Vagina (tissue), 2 donors: ENCODE data around the gene KCNH1. TPM values are rescaled to one million over a fixed set of nuclear protein-coding genes. Genes with fewer than 3 reads are reported as not detected.

Experiments
- DNase-seq, 2 donors: peaks; one replicate each; pipeline ENCODE4 v3.0.0-alpha.2; 2017; ENCODE audit errors: extremely low spot score in 2 of 2
- H3K27ac ChIP-seq: fragments of 200-600 bp; sonication (generic); one replicate; pipeline ENCODE4 v1.5.1; 2019
- H3K27me3 ChIP-seq: fragments of 200-600 bp; sonication (generic); one replicate; pipeline ENCODE4 v1.5.1; 2019
- H3K36me3 ChIP-seq, 2 donors: fragments of 200-600 bp; sonication (generic); one replicate each; pipeline ENCODE4 v1.5.1; 2017 to 2019
- H3K4me1 ChIP-seq: fragments of 200-600 bp; sonication (generic); one replicate; pipeline ENCODE4 v1.5.1; 2019
- H3K4me3 ChIP-seq, 2 donors: fragments of 200-600 bp; sonication (generic); 1 replicate in 1 of 2; 2 replicates in 1 of 2; pipeline ENCODE4 v1.5.1; 2016 to 2019
- H3K9me3 ChIP-seq: fragments of 200-600 bp; sonication (generic); one replicate; pipeline ENCODE4 v1.5.1; 2019
- CTCF ChIP-seq, 3 experiments: fragments of 450-650 bp in 2 of 3; fragments of 200-600 bp in 1 of 3; sonication (generic) in 1 of 3; IDR thresholded peaks; one replicate each; pipeline ENCODE4 v1.5.1; 2017 to 2019; ENCODE audit warnings: antibody characterized with exemption in 3 of 3, mild to moderate bottlenecking in 2 of 3, moderate library complexity in 2 of 3
- POLR2A ChIP-seq, 2 donors: fragments of 450-650 bp; IDR thresholded peaks; one replicate each; pipeline ENCODE4 v1.6.1; 2017; ENCODE audit warnings: antibody characterized with exemption in 2 of 2, mild to moderate bottlenecking in 2 of 2, moderate library complexity in 2 of 2
- POLR2AphosphoS5 ChIP-seq, 2 donors: sonication (generic); formaldehyde crosslinking; IDR thresholded peaks; one replicate each; pipeline ENCODE4 v1.9.0; 2017; ENCODE audit warnings: antibody characterized with exemption in 2 of 2, mild to moderate bottlenecking in 2 of 2, low read depth in 1 of 2; ENCODE audit not compliant: insufficient read depth in 1 of 2
- intact Hi-C: fragments of 100-400 bp; cut with DNase I; formaldehyde crosslinking; loops from one replicate; pipeline ENCODE4 v1.15.1; 2023
- total RNA-seq: library from RNA; depleted of rRNA; stranded (reverse); fragments of >200 nt; gene quantifications from one replicate; pipeline ENCODE4 v1.2.3, GENCODE V29; 2016

The KCNH1 gene
- total RNA-seq, 1 donor from 2014 or later: 3.9 TPM

GRCh38 chr1:211033921-211034525, 99.9 kb downstream of the KCNH1 start:
- TF ChIP-seq POLR2A (IDR thresholded peaks at IDR 0.05): no peak
- TF ChIP-seq POLR2AphosphoS5 (IDR thresholded peaks at IDR 0.05; ENCODE audit: insufficient read depth in 1 of 2, low read depth in 1 of 2): no peak
- no peak for TF ChIP-seq CTCF (IDR thresholded peaks at IDR 0.05)
- Histone ChIP-seq H3K9me3 (no peaks in the 10 kb centered on the region), H3K36me3 (no peaks in the 10 kb centered on the region), H3K4me3 (no peak overlapping the region), H3K27me3 (no peaks in the 10 kb centered on the region), H3K27ac (no peak overlapping the region), H3K4me1 (no peaks in the 10 kb centered on the region)
- no peak for DNase-seq
- intact Hi-C loops: no loop called here

DNA sequence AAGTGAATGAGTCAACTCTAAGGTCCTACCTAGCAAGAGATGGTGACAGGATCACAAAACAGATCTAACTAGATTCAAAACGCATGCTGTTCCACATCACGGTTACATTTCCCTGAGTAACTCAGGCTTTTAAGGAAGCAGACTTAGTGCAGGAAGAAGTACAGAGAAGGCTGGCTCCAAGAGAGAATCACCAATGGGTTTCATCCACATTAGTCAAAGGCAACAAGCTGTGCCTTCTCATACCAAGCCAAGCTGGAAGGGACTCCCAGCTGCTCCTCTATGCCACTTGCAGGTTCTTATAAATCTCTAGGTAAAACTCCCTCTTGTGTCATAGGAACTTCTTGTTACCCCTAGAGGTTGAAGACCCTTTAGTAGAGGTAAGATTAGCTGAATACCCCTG, 109.0 kb downstream of the KCNH1 start:
- H3K27me3 ChIP-seq: no peaks in the 10 kb centered on the region
- no peak for DNase-seq
- no peak overlapping the region for H3K27ac ChIP-seq
- H3K4me1 ChIP-seq: no peaks in the 10 kb centered on the region
- H3K4me3 ChIP-seq: no peak overlapping the region
- TF ChIP-seq POLR2AphosphoS5 (IDR thresholded peaks at IDR 0.05; ENCODE audit: insufficient read depth in 1 of 2, low read depth in 1 of 2) (no peak), CTCF (IDR thresholded peaks at IDR 0.05) (no peak), POLR2A (IDR thresholded peaks at IDR 0.05) (no peak)
- no peaks in the 10 kb centered on the region for H3K36me3 ChIP-seq
- intact Hi-C loops: no loop called here
- no peaks in the 10 kb centered on the region for H3K9me3 ChIP-seq

- H3K4me1 ChIP-seq: no peaks in the 10 kb centered on the region
- H3K27me3 ChIP-seq: no peaks in the 10 kb centered on the region
- DNase-seq: no peak
- intact Hi-C loops: no loop called here
- H3K36me3 ChIP-seq: no peaks in the 10 kb centered on the region
- H3K27ac ChIP-seq: no peak overlapping the region
- H3K9me3 ChIP-seq: no peaks in the 10 kb centered on the region
- TF ChIP-seq POLR2A (IDR thresholded peaks at IDR 0.05) (no peak), CTCF (IDR thresholded peaks at IDR 0.05) (no peak), POLR2AphosphoS5 (IDR thresholded peaks at IDR 0.05; ENCODE audit: insufficient read depth in 1 of 2, low read depth in 1 of 2) (no peak)
- H3K4me3 ChIP-seq: no peak overlapping the region
These were observed 114.7 kb downstream of the KCNH1 start for GRCh38 chr1:211019266-211019665.

DNA sequence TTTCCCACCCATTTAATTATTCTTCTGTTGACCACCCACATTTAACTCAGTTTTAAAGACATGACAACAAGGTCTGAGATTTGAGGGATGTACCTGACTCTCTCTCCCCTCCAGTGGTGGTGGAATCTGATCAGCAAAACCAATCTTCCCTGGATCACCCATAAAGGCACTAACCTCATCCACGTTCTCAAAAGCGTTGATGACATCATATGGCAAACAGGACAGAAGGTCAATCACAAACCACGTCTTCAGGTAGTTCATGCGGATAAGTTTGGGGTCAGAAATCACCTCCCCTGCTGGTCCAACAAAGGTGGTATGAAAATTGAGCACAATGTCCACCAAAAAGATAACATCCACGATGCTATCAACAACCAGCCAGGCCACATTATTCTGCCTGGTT, 115.3 kb downstream of the KCNH1 start:
- TF ChIP-seq POLR2AphosphoS5 (IDR thresholded peaks at IDR 0.05; ENCODE audit: insufficient read depth in 1 of 2, low read depth in 1 of 2): no peak
- no peak for TF ChIP-seq CTCF (IDR thresholded peaks at IDR 0.05)
- TF ChIP-seq POLR2A (IDR thresholded peaks at IDR 0.05): no peak
- Histone ChIP-seq H3K27ac (no peak overlapping the region), H3K36me3 (no peaks in the 10 kb centered on the region), H3K4me3 (no peak overlapping the region), H3K4me1 (no peaks in the 10 kb centered on the region), H3K9me3 (no peaks in the 10 kb centered on the region), H3K27me3 (no peaks in the 10 kb centered on the region)
- no peak for DNase-seq
- intact Hi-C loops: no loop called here

DNA sequence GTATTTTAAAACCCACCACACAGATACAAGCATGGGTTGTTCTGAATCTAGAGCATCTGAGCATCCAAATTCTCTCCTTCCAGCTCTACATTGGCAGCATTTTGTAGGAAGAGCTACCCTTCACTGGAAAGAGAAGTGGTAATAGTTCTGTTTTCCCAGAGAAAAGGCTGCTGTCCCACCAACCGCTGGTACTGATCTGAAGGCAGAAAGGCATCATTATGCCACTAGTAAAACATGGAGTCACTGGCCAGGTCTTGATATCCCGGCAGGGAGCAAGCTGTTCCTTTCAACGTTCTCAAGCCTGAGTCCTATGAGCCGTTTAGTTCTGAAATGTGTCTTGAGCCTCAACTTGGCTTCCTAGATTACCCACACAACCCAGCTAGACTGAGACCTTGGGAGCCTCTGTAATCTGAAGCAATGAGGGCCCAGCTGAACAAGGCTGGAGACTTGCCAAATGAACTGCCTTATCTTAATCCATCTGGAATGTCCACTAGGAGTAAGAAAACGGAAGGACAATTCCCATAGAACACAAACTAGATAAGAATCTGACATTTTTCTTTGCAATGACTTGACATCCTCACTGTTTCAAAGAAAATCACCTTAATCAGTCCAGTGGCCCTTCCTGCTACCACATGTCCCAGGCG, 116.8 kb downstream of the KCNH1 start:
- H3K9me3 ChIP-seq: no peaks in the 10 kb centered on the region
- no peak for DNase-seq
- intact Hi-C loops: no loop called here
- H3K4me1 ChIP-seq: no peaks in the 10 kb centered on the region
- no peak overlapping the region for H3K27ac ChIP-seq
- H3K27me3 ChIP-seq: no peaks in the 10 kb centered on the region
- H3K4me3 ChIP-seq: no peak overlapping the region
- no peaks in the 10 kb centered on the region for H3K36me3 ChIP-seq
- no peak for TF ChIP-seq POLR2AphosphoS5 (IDR thresholded peaks at IDR 0.05; ENCODE audit: insufficient read depth in 1 of 2, low read depth in 1 of 2)
- no peak for TF ChIP-seq POLR2A (IDR thresholded peaks at IDR 0.05)
- TF ChIP-seq CTCF (IDR thresholded peaks at IDR 0.05): no peak
